CD4-positive, alpha-beta T cell treated with Interleukin-21 for 1 hour (primary cell): ENCODE data around the gene SLC4A11.
"Not testable (repeated sequence)": the region's sequence is repeated elsewhere in the genome, so short reads cannot be mapped to it uniquely, and the experiment has no call there.

Experiments used
- DNase-seq: peaks from one replicate; pipeline ENCODE4 v3.0.0-alpha.2; 2020

Gene SLC4A11

DNA sequence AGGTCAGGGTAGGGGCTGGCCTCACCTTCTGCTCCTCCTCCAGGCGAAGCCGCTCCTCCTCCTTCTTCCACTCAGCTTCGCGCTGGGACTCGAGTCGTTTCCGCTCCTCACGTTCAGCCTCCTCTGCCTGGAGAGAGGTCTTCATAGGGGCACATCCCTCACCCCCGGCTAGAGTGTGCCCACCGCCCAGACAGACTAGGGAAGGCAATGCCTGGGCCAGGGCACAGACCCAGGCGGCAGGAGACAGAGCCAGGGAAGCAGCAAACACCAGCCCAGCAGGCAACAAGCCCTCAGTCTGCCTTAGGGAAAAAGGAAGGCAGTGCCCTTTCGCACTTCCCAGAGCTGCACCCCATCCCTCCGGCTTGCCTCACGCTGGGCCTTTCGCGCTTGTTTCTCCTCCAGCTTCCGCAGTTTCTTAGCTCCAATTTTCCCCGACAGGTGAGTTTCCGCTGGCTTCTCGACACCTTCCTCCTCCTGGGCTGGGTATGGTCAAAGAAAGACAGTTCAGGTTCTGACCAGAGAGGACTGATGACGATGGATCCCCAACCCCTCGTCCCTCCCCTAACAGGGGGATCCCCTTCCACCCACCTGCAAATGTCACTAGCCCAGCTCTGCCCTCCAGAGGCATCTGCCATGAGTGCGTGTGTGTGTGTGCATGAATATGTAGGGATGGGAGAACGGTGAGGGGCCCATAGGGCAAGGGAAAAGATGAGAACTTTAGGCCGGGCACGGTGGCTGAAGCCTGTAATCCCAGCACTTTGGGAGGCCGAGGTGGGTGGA, 38.8 kb downstream of the SLC4A11 start:
- no peak for DNase-seq

DNA sequence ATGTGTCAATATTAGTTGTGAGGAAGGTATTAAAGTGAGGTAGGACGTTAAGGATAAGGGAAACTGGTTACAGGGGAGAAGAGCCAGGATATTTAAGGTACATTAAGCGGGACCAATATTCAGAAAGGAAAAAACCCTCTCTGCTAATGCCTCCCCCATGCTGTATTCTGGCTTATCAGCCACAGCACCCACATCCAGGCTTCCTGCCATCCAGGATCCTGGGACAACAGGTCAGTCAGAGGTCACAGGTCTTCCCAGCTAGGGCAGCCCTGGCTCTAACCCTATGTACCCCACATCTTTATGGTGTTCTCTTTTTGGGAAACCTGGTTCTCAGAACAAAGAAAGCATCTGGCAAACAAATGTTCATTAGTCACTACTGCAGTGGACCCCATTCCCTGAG, 39.8 kb downstream of the SLC4A11 start:
- no peak for DNase-seq

- DNase-seq: no peak
These were observed 43.3 kb downstream of the SLC4A11 start for GRCh38 chr20:3195590-3196237.

DNA sequence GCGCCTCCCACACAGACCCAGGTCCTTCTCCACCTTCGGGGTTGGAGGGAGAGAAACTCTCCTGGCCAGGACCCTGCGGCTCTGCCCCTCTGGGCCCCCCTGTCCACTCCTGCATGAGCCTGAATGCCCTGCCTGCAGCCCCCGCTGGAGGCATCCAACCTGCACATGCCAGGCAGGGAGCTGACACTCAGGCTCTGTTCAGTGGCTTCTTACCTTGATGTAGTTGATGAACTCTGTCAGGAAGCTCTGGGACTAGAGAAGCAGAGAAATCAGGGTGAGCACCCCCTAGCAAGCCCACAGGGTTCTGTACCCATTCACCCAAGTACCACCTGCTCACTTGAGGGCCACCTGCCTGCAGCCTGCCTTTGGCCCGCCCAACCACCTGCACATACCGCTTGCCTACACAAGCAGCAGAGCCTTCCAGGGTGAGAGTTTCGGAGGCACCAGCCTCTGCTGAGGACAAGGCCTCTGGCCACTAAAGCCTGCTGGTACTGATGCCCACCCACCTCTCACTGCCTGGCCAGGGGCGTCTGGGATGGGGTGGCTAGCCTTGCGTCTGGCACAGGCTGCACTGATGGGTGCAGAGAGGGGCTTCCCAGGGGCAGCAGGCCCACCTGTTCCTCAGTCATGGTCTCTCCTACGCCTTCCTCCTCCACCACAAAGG, 44.2 kb downstream of the SLC4A11 start:
- no peak for DNase-seq

GRCh38 chr20:3193806-3194616, 45.0 kb downstream of the SLC4A11 start:
- no peak for DNase-seq

DNA sequence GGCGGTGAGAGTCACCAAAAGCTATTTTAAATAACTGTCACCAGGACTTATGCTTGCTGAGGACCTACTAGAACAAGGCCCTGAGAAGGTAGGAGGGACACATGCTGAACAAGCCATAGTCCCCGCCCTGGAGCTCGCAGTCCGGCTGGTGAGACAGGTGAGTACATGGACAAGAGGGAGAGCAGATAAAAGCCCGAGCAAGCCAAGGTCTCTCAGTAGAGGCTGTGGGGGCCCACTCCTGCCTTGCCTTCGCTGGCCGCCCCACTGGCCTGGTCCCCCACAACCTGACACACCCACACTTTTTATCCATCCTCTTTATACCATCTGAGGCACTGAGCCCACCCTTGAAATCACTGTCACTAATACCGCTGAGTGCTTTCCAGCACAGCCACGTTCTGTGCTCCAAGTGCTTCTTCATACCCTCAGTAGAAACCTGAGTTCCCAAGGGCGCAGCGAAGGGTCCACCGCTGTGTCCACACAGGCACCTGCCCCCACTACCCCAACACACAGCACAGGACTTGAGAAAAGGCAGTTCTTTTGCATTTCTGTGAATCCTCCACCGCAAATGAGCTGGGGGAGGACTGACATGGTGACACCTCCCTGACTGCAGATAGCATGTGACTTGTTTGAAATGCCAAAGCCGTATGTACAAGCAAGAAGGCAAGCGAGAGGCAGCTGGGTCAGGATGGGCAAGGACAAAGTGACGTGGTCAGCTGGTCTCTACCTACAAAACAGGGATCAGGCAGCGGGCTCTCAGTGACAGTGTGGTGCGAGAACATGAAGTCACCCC, 46.6 kb downstream of the SLC4A11 start:
- no peak for DNase-seq

GRCh38 chr20:3190681-3191111, 48.3 kb downstream of the SLC4A11 start:
- no peak for DNase-seq

DNA sequence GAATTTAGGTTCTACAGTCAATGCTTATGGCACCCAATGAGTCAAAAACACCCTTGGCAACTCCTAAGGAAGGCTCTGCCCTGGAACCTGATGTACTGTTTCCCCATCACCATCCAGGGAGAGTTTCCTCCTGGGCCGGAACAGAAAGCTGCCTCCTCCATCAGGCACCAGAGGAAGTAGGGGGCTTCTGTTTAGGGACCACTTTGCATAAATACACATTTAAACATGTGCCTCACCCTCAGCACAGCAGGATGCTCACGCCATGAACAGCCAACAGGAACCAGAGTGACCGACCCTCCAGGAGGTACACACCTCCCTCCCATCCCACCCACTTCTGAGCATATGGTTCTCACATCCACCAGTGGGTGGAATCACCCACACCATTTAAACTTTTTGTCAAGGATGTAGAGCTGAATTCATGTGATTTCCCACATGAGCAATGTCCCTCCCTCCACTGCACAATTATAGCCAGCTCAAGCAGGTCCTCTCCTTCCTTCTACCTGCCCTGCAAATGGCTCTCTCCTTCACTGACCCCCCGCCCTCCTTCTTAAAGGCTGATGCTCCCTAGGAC, 49.3 kb downstream of the SLC4A11 start:
- DNase-seq: no peak

DNA sequence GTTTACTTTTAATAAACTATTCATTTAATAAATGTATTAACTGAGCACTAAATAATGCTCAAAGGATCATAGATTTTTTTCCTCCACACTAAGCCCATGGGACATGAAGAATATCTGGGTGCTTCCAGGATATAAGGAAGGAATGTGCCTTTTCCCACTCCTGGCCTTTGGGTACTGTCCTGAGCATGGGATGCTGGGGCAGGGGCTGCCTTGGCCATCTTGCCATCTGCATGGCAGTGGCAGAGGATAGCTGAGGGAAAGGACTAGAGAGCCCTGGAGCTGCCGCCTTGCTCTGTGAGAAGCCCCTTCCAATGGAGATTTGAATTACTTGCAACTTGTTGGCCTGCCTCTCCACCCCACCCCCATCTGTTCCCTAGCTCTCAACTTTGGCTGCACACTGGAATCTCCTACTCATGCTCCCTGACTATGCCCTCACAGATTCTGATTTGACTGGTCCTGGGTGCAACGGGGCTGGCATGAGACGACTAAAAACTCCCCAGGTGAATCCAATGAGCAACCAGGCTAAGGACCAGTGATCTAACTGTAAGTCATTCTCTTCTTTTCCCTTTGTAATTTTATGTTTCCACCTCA, 50.1 kb downstream of the SLC4A11 start:
- no peak for DNase-seq

DNA sequence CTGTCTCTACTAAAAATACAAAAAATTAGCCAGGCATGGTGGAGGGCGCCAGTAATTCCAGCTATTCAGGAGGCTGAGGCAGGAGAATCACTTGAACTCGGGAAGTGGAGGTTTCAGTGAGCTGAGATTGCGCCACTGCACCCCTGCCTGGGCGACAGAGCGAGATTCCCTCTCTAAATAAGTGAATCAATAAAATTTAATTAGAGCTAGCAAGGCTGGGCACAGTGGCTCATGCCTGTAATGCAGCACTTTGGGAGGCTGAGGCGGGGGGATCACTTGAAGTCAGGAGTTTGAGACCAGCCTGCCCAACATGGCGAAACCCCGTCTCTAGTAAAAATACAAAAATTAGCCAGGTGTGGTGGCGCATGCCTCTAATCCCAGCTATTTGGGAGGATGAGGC, 51.1 kb downstream of the SLC4A11 start:
- DNase-seq: not testable (repeated sequence)

- no peak for DNase-seq
These were observed 54.9 kb downstream of the SLC4A11 start for GRCh38 chr20:3183896-3184612.

GRCh38 chr20:3182429-3182828, 56.6 kb downstream of the SLC4A11 start:
- not testable (repeated sequence) for DNase-seq

DNA sequence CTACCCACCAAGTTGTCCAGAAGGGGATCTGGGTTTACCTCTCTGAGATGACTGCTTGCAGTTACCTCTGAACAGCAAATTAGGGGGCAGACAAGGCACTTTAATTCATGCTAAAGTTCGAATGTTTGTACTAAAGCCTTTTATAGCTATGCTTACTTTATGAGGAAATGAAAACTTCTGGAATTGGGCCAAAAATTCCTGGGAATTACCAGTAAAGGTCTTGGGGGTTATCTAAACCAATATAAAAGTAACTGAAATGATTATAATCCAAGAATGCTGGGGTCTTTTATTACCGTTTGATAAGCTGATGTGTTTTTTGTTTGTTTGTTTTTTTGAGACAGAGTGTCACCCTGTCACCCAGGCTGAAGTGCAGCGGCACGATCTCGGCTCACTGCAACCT, 57.7 kb downstream of the SLC4A11 start:
- no peak for DNase-seq

DNA sequence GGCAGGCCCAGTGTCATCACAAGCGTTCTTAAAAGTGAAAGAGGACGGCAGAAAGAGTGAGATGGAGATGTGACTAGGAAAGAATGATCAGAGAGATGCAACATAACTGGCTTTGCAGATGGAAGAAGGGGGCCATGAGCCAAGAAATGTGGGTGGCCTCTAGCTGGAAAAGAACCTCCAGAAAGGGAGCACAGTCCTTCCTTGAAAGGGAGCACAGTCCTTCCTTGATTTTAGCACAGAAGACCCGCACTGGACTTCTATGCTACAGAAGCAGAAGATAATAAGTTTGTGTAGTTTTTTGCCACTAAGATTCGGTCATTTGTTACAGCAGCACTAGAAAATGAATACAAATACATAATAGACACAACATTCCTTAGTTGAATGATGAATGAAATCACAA, 58.7 kb downstream of the SLC4A11 start:
- no peak for DNase-seq

GRCh38 chr20:3177746-3178485, 61.1 kb downstream of the SLC4A11 start:
- no peak for DNase-seq
